Endothelial cell of umbilical vein (primary cell): Measurements from ENCODE around the gene VIPAS39.

Experiments used
- FOS ChIP-seq: IDR thresholded peaks from 2 replicates; pipeline ENCODE4 v1.6.1; 2011; ENCODE audit warnings: mild to moderate bottlenecking, low read length, moderate library complexity, borderline replicate concordance; ENCODE audit not compliant: insufficient read depth
- MAX ChIP-seq: IDR thresholded peaks from 2 replicates; pipeline ENCODE4 v1.6.1; 2011; ENCODE audit not compliant: insufficient read depth, insufficient read length
- POLR2A ChIP-seq: IDR thresholded peaks from 2 replicates; pipeline ENCODE4 v1.6.1; 2012; ENCODE audit warnings: low read depth, mild to moderate bottlenecking, control low read depth, low read length
- POLR2AphosphoS5 ChIP-seq: IDR thresholded peaks from 2 replicates; pipeline ENCODE4 v1.6.1; 2012; ENCODE audit warnings: low read depth, mild to moderate bottlenecking, control low read depth, low read length, moderate library complexity; ENCODE audit not compliant: insufficient read depth
- TF ChIP-seq, protein P1 (sequence below), 2 donors: IDR thresholded peaks; 1 replicate in 1 of 2; 2 replicates in 1 of 2; pipeline ENCODE4 v1.5.1; 2011; ENCODE audit warnings: low read length in 2 of 2, mild to moderate bottlenecking in 2 of 2, moderate library complexity in 2 of 2, control low read depth in 1 of 2, inconsistent platforms in 1 of 2, low read depth in 1 of 2; ENCODE audit not compliant: insufficient read depth in 1 of 2; ENCODE audit errors: extremely low read depth in 1 of 2

DNA sequence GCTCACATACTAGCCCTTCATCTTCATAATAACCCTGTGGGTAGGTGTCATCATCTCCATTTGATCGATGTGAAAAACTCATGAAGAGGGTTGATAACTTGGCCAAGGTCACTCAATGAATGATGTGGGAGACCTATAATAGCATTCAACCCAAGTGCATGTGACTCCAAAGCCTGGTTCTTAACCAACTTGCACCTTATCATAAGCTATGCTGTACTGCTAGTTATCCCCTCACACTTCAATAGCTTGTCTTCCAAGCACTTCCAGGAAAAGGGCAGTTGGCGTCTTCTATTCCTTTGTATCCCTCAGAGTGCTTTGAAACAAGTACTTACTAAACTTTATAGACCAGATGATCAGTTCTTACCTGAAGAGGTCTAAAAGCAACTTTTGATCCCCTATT, 15.2 kb downstream of the VIPAS39 start:
- TF ChIP-seq, protein P1, sequence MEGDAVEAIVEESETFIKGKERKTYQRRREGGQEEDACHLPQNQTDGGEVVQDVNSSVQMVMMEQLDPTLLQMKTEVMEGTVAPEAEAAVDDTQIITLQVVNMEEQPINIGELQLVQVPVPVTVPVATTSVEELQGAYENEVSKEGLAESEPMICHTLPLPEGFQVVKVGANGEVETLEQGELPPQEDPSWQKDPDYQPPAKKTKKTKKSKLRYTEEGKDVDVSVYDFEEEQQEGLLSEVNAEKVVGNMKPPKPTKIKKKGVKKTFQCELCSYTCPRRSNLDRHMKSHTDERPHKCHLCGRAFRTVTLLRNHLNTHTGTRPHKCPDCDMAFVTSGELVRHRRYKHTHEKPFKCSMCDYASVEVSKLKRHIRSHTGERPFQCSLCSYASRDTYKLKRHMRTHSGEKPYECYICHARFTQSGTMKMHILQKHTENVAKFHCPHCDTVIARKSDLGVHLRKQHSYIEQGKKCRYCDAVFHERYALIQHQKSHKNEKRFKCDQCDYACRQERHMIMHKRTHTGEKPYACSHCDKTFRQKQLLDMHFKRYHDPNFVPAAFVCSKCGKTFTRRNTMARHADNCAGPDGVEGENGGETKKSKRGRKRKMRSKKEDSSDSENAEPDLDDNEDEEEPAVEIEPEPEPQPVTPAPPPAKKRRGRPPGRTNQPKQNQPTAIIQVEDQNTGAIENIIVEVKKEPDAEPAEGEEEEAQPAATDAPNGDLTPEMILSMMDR (IDR thresholded peaks at IDR 0.05; ENCODE audit: extremely low read depth in 1 of 2, insufficient read depth in 1 of 2, low read depth in 1 of 2, low read length in 2 of 2), result no peak
- TF ChIP-seq POLR2A (no peak), POLR2AphosphoS5 (no peak), FOS (no peak), MAX (no peak)
